Smooth muscle cell (in vitro differentiated cells): Measurements from ENCODE around the gene PDE8B. TPM values are rescaled to one million over a fixed set of nuclear protein-coding genes. Genes with fewer than 3 reads are reported as not detected.

ENCODE experiments used
- DNase-seq: peaks from one replicate; lab custom pipeline; 2025; ENCODE audit not compliant: unreplicated experiment; lab: John Stamatoyannopoulos, UW
- H2AFZ ChIP-seq: fragments of 200-600 bp; sonication (generic); 2 replicates; pipeline ENCODE4 v1.6.0; 2016; ENCODE audit warnings: antibody characterized with exemption, low read depth, mild to moderate bottlenecking
- H3F3A ChIP-seq: fragments of 200-600 bp; sonication (generic); 2 replicates; pipeline ENCODE4 v1.6.0; 2017; ENCODE audit warnings: antibody characterized with exemption, low read depth
- H3K27ac ChIP-seq: fragments of 200-600 bp; sonication (generic); 2 replicates; pipeline ENCODE4 v1.5.1; 2016; ENCODE audit warnings: low read depth, mild to moderate bottlenecking
- H3K27me3 ChIP-seq: fragments of 200-600 bp; sonication (generic); 2 replicates; pipeline ENCODE4 v1.6.1; 2016; ENCODE audit warnings: low read depth, mild to moderate bottlenecking
- H3K36me3 ChIP-seq: fragments of 200-600 bp; sonication (generic); 2 replicates; pipeline ENCODE4 v1.5.1; 2016; ENCODE audit warnings: low read depth
- H3K4me1 ChIP-seq: fragments of 200-600 bp; sonication (generic); 2 replicates; pipeline ENCODE4 v1.5.1; 2016; ENCODE audit warnings: low read depth
- H3K4me2 ChIP-seq: fragments of 200-600 bp; sonication (generic); 2 replicates; pipeline ENCODE4 v1.6.0; 2016; ENCODE audit warnings: mild to moderate bottlenecking
- H3K4me3 ChIP-seq: fragments of 200-600 bp; sonication (generic); 2 replicates; pipeline ENCODE4 v1.5.1; 2016; ENCODE audit warnings: mild to moderate bottlenecking
- H3K79me2 ChIP-seq: fragments of 200-600 bp; sonication (generic); 2 replicates; pipeline ENCODE4 v1.6.0; 2016; ENCODE audit warnings: low read depth, mild to moderate bottlenecking
- H3K9ac ChIP-seq: fragments of 200-600 bp; sonication (generic); 2 replicates; pipeline ENCODE4 v1.6.0; 2016; ENCODE audit warnings: low read depth
- H3K9me3 ChIP-seq: fragments of 200-600 bp; sonication (generic); replicated peaks from 2 replicates; pipeline ENCODE4 v1.5.1; 2016; ENCODE audit warnings: low read depth
- H4K20me1 ChIP-seq: fragments of 200-600 bp; sonication (generic); 2 replicates; pipeline ENCODE4 v1.6.0; 2016; ENCODE audit warnings: low read depth
- WGBS: methylation state at CpG from one replicate; pipeline ENCODE4 v1.1.7; 2016; ENCODE audit warnings: low lambda C conversion rate; 5-methylcytosine and 5-hydroxymethylcytosine counted together
- polyA plus RNA-seq: library from polyadenylated mRNA; unstranded; fragments of >200 nt; fragmentation: Nextera tagmentation; extraction: Ambion mirVana; gene quantifications from 2 replicates; pipeline ENCODE4 v1.2.1, GENCODE V29; 2016
- total RNA-seq: library from RNA; depleted of rRNA; stranded (reverse); fragments of >200 nt; gene quantifications from 2 replicates; pipeline ENCODE4 v1.2.3, GENCODE V29; 2014
- TF ChIP-seq, protein P1 (sequence below): fragments of 200-600 bp; sonication (generic); IDR thresholded peaks from 2 replicates; pipeline ENCODE4 v1.5.1; 2017; ENCODE audit warnings: borderline replicate concordance, mild to moderate bottlenecking, antibody characterized with exemption; ENCODE audit not compliant: insufficient read depth, poor library complexity, severe bottlenecking

The PDE8B gene
- total and polyA plus RNA-seq, 2 experiments from 2014 or later, result 0.13 to 0.18 TPM

- no peaks in the 10 kb centered on the region for H3K36me3 ChIP-seq
- no peaks in the 10 kb centered on the region for H3F3A ChIP-seq
- 47% methylated on average over 8 of the region's 8 CpGs for WGBS
- no peak overlapping the region for H3K4me2 ChIP-seq
- H4K20me1 ChIP-seq, result no peaks in the 10 kb centered on the region
- H3K27me3 ChIP-seq, result no peaks in the 10 kb centered on the region
- H2AFZ ChIP-seq, result no peak overlapping the region
- no peaks in the 10 kb centered on the region for H3K79me2 ChIP-seq
- no peak for DNase-seq
- no peaks in the 10 kb centered on the region for H3K9me3 ChIP-seq
- H3K9ac ChIP-seq, result no peak overlapping the region
- H3K4me3 ChIP-seq, result no peak overlapping the region
- no peaks in the 10 kb centered on the region for H3K4me1 ChIP-seq
- TF ChIP-seq, protein P1, sequence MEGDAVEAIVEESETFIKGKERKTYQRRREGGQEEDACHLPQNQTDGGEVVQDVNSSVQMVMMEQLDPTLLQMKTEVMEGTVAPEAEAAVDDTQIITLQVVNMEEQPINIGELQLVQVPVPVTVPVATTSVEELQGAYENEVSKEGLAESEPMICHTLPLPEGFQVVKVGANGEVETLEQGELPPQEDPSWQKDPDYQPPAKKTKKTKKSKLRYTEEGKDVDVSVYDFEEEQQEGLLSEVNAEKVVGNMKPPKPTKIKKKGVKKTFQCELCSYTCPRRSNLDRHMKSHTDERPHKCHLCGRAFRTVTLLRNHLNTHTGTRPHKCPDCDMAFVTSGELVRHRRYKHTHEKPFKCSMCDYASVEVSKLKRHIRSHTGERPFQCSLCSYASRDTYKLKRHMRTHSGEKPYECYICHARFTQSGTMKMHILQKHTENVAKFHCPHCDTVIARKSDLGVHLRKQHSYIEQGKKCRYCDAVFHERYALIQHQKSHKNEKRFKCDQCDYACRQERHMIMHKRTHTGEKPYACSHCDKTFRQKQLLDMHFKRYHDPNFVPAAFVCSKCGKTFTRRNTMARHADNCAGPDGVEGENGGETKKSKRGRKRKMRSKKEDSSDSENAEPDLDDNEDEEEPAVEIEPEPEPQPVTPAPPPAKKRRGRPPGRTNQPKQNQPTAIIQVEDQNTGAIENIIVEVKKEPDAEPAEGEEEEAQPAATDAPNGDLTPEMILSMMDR, result no peak
- H3K27ac ChIP-seq, result no peak overlapping the region
Measured at GRCh38 chr5:77398896-77399295, 188.4 kb downstream of the PDE8B start.

- Histone ChIP-seq H3F3A (no peaks in the 10 kb centered on the region), H3K4me3 (no peak overlapping the region), H3K9ac (no peak overlapping the region), H3K27ac (no peak overlapping the region), H3K4me1 (no peaks in the 10 kb centered on the region), H3K27me3 (no peaks in the 10 kb centered on the region), H3K4me2 (no peak overlapping the region), H3K79me2 (no peaks in the 10 kb centered on the region), H2AFZ (no peak overlapping the region), H3K9me3 (no peaks in the 10 kb centered on the region), H4K20me1 (no peaks in the 10 kb centered on the region), H3K36me3 (no peaks in the 10 kb centered on the region)
- no peak for DNase-seq
- TF ChIP-seq, protein P1, result no peak
- 95% methylated on average over 1 of the region's 1 CpG for WGBS
Measured at GRCh38 chr5:77400645-77401044, 190.2 kb downstream of the PDE8B start.

DNA sequence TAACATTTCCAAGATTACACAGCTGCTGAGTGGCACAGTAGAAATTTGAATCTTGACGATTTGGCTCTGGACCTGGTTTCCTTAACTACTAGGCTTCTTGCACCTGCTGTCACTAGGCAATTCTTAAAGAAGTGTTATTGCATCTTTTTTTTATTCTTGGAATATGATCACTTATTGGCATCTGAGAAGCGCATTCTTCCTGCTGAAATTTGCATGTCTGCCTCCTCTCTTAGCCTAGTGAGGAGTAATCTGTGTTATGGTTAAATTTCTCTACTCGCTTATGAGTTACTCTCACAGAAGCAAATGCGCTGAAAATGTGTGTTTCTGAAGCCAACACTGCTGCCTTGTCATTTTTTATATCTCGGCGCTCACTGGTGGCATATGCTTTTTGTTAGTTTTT lies 192.3 kb downstream of the PDE8B start:
- Histone ChIP-seq H3K4me2 (no peak overlapping the region), H3K36me3 (no peaks in the 10 kb centered on the region), H3K27ac (no peak overlapping the region), H3K79me2 (no peaks in the 10 kb centered on the region), H3K9ac (no peak overlapping the region), H3K9me3 (no peaks in the 10 kb centered on the region), H3K27me3 (no peaks in the 10 kb centered on the region), H4K20me1 (no peaks in the 10 kb centered on the region), H3K4me1 (no peaks in the 10 kb centered on the region), H2AFZ (no peak overlapping the region), H3F3A (no peaks in the 10 kb centered on the region), H3K4me3 (no peak overlapping the region)
- WGBS, result 90% methylated on average over 6 of the region's 6 CpGs
- DNase-seq, result no peak
- TF ChIP-seq, protein P1, result no peak

DNA sequence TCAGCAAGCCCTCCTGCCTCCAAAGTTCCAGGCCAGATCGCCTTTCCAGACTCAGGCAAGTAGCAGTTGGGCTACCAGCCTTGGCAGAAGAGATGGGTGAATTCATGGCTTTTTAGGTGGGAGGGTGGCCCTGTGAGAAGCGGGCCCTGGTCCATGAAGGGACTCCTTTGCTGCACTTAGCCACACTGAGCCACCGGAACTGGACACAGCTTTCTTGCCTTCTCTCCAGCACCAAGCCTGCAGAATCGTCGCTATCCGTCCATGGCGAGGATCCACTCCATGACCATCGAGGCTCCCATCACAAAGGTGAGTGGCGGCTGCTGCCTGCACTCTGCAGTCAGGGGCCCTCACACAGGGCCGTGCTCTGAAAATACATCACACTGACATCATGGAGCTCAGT lies 196.7 kb downstream of the PDE8B start:
- TF ChIP-seq, protein P1, result no peak
- H4K20me1 ChIP-seq, result no peaks in the 10 kb centered on the region
- H3K9me3 ChIP-seq, result no peaks in the 10 kb centered on the region
- H3K79me2 ChIP-seq, result no peaks in the 10 kb centered on the region
- no peaks in the 10 kb centered on the region for H3K4me1 ChIP-seq
- no peak overlapping the region for H3K9ac ChIP-seq
- H3K36me3 ChIP-seq, result no peaks in the 10 kb centered on the region
- no peak overlapping the region for H2AFZ ChIP-seq
- no peak overlapping the region for H3K4me3 ChIP-seq
- 96% methylated on average over 10 of the region's 10 CpGs for WGBS
- no peak overlapping the region for H3K4me2 ChIP-seq
- H3F3A ChIP-seq, result no peaks in the 10 kb centered on the region
- H3K27ac ChIP-seq, result no peak overlapping the region
- no peak for DNase-seq
- no peaks in the 10 kb centered on the region for H3K27me3 ChIP-seq
